ENCODE measurements around the gene C1orf21.

C1orf21 gene

GRCh38 chr1:184485751-184486723 lies 99.2 kb downstream of the C1orf21 start:
- DNase-seq (ENCODE audit: low read depth in 3 of 3): no peak

DNA sequence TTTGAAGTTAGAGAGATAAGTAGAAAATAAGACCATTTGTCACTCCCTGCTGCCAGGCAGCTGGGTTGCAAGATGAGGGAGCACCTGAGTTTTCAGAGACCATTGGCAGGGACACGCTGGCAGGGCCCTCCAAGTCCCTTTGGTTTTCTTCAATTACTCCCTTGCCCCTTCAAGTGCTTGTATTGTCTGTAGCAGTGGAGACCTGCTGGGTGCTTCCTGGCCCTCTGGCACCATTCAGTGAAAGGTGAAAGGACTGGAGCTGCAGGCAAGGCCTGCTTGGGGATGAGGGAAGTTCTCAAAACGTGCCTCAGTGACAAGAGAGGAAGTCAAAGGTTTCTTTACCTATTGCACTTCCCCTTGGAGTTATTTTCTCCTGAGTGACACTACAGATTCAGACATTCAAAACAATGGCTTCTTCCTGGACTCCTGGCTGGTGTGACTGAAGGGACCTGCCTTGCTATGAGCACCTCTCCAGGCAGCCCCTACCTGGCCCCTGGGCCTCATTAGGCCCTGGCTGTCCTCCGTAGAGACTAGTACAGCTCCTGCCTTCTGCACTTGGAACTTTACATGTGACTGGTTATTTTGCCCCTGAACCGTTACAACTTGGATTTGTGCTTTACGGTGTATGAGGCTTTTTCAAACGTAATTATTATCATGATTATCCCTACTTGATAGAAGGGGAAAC lies 100.1 kb downstream of the C1orf21 start:
- no peak for DNase-seq (ENCODE audit: low read depth in 3 of 3)

GRCh38 chr1:184487531-184488193 lies 100.8 kb downstream of the C1orf21 start:
- DNase-seq (ENCODE audit: low read depth in 3 of 3): no peak

GRCh38 chr1:184489908-184490307 lies 103.1 kb downstream of the C1orf21 start:
- no peak for DNase-seq (ENCODE audit: low read depth in 3 of 3)

GRCh38 chr1:184492536-184492935 lies 105.7 kb downstream of the C1orf21 start:
- no peak for DNase-seq (ENCODE audit: low read depth in 3 of 3)

DNA sequence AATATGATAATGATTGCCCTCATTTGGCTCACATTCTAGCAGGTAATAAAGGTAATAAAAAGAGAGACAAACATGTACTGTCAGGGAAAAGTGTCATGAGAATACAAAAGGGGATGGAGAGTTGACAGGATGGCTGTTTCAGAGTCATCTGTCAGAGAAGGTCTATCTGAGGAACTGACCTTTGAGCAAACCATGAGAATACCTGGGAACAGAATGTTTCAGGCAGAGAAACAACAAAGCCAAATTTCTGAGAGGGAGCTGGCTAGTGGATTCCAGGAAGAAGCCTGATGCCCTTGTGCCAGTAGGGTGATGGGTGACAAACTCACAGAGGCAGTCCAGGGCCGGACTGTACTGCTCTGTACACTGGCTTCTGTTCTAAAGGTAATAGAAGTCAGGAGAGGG lies 107.2 kb downstream of the C1orf21 start:
- DNase-seq (ENCODE audit: low read depth in 3 of 3): no peak

GRCh38 chr1:184494929-184495328 lies 108.1 kb downstream of the C1orf21 start:
- no peak for DNase-seq (ENCODE audit: low read depth in 3 of 3)

GRCh38 chr1:184497959-184498723 lies 111.3 kb downstream of the C1orf21 start:
- DNase-seq (ENCODE audit: low read depth in 3 of 3): no peak

- DNase-seq (ENCODE audit: low read depth in 3 of 3): no peak
These were observed 112.8 kb downstream of the C1orf21 start for GRCh38 chr1:184499616-184500015.

GRCh38 chr1:184502161-184502560 lies 115.3 kb downstream of the C1orf21 start:
- DNase-seq (ENCODE audit: low read depth in 3 of 3): no peak

DNA sequence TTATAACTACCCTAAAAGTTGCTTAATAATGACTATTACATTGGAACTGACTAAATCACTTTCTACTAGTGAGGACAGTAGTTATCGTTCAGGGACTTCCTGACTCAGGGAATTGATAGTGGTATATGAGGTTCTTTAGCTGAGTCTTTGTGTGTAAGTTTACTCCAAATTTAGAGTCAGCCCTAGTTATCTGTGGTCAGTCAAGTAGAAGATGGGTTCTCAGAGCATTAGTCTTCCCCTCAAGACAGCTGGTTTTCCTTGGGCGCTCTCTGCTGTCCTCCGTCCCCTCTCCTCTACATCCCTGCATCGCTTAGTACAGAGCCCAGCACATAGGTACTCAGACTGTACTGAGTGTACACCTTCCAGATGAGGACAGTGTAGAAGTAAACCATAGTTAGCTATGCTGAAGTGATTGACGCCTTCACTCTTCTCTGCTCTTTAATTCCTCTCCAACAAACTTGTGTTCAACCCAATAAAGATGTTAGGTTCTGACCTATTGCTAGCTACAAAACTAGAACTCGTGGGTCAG lies 116.5 kb downstream of the C1orf21 start:
- DNase-seq (ENCODE audit: low read depth in 3 of 3): no peak

DNA sequence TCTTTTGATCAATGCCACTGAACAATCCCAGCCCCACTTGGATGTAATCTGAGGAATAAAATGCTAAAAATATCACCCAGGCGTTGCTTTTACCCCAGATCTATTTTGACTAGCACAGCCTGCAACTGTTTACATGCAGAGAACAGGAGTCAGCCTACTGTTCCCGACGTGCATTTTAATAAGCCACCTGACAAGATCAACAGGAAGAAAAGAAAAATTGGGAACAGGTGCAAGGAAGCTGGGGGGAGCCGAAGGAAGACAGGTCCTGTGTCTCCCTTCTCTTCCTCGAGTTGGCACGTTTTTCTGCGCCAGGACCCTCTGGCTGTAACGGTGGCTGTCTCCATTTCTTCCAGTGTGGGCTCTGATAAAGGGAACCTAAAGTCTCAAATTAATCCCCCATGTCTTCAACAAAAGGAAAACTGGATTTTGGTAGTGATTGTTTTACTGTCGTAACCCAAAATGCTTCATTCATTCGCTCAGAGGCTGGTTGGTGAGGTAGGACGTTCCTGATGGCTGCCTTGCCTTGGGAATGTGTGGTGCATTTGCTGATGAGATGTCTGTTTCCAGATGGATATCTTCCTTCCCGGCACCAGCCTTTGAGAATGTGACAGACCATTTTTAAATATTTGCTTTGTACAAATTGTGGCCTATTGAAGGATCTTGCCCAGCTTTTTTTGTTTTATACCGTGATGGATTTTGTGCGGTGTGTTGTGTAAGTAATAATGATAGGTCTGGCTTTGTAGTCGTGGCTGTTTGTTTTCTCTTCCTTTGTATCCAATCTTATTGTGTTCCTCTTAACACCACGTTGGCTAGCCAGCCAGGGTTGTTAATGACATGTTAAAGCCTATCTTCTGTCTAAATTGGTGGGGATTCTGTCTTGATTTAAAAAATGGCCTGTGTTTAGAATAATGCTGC lies 117.5 kb downstream of the C1orf21 start:
- no peak for DNase-seq (ENCODE audit: low read depth in 3 of 3)

DNA sequence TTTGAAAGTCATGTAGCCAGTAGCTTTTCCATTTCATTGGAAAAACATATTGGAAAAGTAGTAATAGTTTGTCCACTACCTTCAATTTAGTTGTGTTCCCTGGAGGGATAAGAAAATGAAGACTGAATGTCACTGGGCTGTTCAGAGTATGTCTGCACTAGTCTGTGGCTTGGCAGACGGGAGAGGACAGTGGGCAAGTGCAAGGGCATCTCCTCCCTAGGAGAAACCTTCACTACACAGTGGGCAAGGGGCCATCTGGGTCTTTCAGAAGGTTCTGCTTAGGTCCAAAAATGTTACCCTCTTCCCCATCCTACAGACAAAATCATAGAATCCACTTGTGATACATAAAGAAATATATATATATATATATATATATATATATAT lies 118.1 kb downstream of the C1orf21 start:
- no peak for DNase-seq (ENCODE audit: low read depth in 3 of 3)

GRCh38 chr1:184506481-184506880 lies 119.7 kb downstream of the C1orf21 start:
- DNase-seq (ENCODE audit: low read depth in 3 of 3): no peak

GRCh38 chr1:184507165-184507564 lies 120.3 kb downstream of the C1orf21 start:
- DNase-seq (ENCODE audit: low read depth in 3 of 3): no peak

GRCh38 chr1:184507604-184508280 lies 120.9 kb downstream of the C1orf21 start:
- DNase-seq (ENCODE audit: low read depth in 3 of 3): no peak

- no peak for DNase-seq (ENCODE audit: low read depth in 3 of 3)
These were observed 122.3 kb downstream of the C1orf21 start for GRCh38 chr1:184509105-184509504.

- no peak for DNase-seq (ENCODE audit: low read depth in 3 of 3)
These were observed 123.3 kb downstream of the C1orf21 start for GRCh38 chr1:184510110-184510509.

GRCh38 chr1:184512724-184513123 lies 125.9 kb downstream of the C1orf21 start:
- DNase-seq (ENCODE audit: low read depth in 3 of 3): no peak

GRCh38 chr1:184513421-184513820 lies 126.6 kb downstream of the C1orf21 start:
- no peak for DNase-seq (ENCODE audit: low read depth in 3 of 3)

Data from stimulated activated CD4-positive, alpha-beta T cell treated with anti-CD3 and anti-CD28 coated beads, TNF-alpha, amount 100 ng/mL, for 48 hours (primary cell).